ENCODE results near the gene INAFM2.

- TF ChIP-seq CREB5 (CRISPR knock-in tag; IDR thresholded peaks at IDR 0.05; ENCODE audit: low read depth) (no peak), RARB (CRISPR knock-in tag; IDR thresholded peaks at IDR 0.05) (no peak), ZNF70 (CRISPR knock-in tag; IDR thresholded peaks at IDR 0.05) (no peak), ESRRG (CRISPR knock-in tag; IDR thresholded peaks at IDR 0.05) (no peak), ARNTL (CRISPR knock-in tag; IDR thresholded peaks at IDR 0.05; ENCODE audit: borderline replicate concordance, low read depth) (no peak), OSR1 (CRISPR knock-in tag; IDR thresholded peaks at IDR 0.05) (no peak), ZFP30 (CRISPR knock-in tag; IDR thresholded peaks at IDR 0.05) (no peak), BACH2 (CRISPR knock-in tag; IDR thresholded peaks at IDR 0.05; ENCODE audit: borderline replicate concordance) (no peak), ISL1 (CRISPR knock-in tag; IDR thresholded peaks at IDR 0.05) (no peak)
- TF ChIP-seq, protein P1, sequence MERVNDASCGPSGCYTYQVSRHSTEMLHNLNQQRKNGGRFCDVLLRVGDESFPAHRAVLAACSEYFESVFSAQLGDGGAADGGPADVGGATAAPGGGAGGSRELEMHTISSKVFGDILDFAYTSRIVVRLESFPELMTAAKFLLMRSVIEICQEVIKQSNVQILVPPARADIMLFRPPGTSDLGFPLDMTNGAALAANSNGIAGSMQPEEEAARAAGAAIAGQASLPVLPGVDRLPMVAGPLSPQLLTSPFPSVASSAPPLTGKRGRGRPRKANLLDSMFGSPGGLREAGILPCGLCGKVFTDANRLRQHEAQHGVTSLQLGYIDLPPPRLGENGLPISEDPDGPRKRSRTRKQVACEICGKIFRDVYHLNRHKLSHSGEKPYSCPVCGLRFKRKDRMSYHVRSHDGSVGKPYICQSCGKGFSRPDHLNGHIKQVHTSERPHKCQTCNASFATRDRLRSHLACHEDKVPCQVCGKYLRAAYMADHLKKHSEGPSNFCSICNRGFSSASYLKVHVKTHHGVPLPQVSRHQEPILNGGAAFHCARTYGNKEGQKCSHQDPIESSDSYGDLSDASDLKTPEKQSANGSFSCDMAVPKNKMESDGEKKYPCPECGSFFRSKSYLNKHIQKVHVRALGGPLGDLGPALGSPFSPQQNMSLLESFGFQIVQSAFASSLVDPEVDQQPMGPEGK (CRISPR knock-in tag; IDR thresholded peaks at IDR 0.05; ENCODE audit: borderline replicate concordance), result no peak
Observed at GRCh38 chr15:40305281-40305680, 18.2 kb upstream of the INAFM2 start.
